GM19455 (cell line): ENCODE results near the gene KLRF2.
"Not testable (repeated sequence)": the region's sequence is repeated elsewhere in the genome, so short reads cannot be mapped to it uniquely, and the experiment has no call there.

Experiments used
- ATAC-seq: cut with Tn5 transposase; IDR thresholded peaks from one replicate; pipeline ENCODE4 v1.9.1; 2021; ENCODE audit not compliant: unreplicated experiment

KLRF2 gene

GRCh38 chr12:9881246-9881645 is at the start of gene KLRF2:
Gene KLRF2 (plus strand): TSS chr12:9881489. CDS start chr12:9881596, 107 bp downstream.
- no peak for ATAC-seq

GRCh38 chr12:9831720-9832119 is 49.6 kb upstream of the KLRF2 start:
- ATAC-seq: no peak

- no peak for ATAC-seq
These were observed 37.9 kb upstream of the KLRF2 start for GRCh38 chr12:9843407-9843806.

DNA sequence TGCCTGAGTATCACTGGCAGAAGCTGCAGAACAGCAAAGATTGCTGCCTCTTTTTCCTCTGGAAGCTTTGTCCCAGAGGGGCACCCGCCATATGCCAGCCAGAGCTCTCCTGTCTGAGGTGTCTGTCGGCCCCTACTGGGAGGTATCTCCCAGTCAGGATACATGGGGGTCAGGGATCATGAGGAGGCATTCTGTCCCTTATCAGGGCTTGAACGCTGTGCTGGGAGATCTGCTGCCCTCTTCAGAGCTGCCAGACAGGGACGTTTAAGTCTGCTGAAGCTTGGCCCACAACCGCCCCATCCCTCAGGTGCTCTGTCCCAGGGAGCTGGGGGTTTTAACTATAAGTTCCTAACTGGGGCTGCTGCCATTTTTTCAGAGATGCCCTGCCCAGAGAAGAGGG is 32.4 kb upstream of the KLRF2 start:
- no peak for ATAC-seq

DNA sequence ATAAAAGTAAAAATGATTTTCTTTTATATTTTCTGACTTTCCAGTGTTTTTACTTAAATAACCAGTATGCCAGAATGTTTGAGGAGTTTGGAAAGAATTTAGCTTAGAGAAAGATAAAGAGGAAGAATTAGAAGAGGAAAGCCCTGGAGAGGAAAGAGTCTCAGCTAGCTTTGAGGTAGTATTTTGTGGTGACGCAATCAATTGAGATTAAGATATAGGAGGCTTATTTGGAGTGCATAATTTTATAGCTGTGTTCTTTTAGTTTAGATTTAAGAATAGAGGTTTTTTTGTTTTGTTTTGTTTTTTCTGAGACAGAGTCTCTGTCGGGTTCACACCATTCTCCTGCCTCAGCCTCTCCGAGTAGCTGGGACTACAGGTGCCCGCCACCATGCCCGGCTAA is 30.2 kb upstream of the KLRF2 start:
- no peak for ATAC-seq

GRCh38 chr12:9851927-9852326 is 29.4 kb upstream of the KLRF2 start:
- no peak for ATAC-seq

GRCh38 chr12:9856151-9856550 is 25.1 kb upstream of the KLRF2 start:
- no peak for ATAC-seq

DNA sequence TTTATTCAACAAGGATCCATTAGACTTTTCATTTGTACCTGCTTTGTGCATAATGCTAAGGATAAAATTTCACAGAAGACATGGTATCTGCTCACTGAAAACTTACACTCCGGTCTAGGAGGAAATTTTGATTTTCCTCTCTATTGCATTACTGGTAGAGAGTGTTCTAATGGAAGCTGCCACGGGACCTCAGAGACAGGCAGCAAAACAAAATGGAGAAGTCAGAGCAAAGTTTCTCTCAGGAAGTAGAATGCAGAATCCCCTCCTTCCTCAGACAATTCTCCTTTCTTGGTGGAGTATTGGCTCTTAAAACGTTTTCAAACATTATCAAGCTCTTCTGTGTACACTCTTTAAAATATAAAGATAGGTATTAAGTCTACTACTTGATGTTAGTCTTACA is 24.4 kb upstream of the KLRF2 start:
- ATAC-seq: no peak

DNA sequence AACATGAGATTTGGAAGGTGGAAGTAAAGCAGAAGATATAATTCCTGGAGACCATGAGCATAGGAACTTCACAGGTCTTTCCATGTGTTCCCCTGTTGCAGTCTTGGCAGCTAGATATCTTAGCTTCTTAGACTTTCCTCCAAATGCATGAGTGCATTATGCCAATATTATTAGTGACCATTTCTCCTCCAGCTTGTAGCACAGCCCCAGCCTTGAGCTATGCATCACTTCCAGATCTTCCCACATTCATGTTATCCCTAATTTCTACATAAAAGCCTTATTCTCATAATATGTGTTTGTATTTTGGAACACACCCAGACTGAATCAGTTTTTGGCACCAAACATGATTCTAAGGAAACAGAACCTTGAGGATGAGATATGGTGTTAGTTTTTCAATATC is 23.2 kb upstream of the KLRF2 start:
- ATAC-seq: no peak

- ATAC-seq: no peak
These were observed 16.2 kb upstream of the KLRF2 start for GRCh38 chr12:9864913-9865675.

DNA sequence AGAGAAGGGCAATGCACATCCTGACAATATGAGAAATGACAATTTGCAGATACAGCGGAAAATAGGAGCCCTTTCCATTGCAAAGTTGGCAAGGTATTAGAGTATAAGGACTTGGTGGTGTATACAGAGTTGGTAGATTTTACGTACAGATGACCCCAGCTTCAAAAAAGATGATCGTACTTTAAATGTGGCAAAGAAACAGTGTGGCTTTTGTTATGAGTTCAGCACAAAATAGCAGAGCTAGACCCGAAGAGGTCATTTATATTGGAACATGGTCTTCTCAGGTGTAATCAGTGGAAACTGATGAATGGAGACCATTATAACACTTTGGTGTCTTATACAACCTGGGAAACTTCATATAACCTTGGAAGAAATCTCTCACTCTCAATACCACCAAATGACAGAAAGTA is 14.4 kb upstream of the KLRF2 start:
- ATAC-seq: no peak

DNA sequence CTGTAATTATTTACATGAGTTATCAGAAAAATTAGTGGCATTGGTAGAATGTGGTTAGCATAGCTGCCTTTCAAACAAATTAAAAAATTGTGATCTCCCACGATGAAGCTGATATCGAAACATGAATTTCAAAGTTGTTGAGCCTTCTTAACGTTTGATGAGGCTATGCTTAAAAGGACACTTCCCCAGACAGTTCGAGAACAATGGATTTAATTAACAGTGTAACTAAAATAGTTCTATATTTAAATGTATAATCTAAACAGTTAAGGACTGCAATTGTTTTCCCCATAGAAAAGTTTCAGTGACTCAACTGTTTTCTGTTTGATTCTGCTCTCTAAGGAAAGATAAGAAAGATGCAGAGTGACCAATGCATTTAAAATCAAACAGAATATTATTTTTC is 13.8 kb upstream of the KLRF2 start:
- ATAC-seq: no peak

DNA sequence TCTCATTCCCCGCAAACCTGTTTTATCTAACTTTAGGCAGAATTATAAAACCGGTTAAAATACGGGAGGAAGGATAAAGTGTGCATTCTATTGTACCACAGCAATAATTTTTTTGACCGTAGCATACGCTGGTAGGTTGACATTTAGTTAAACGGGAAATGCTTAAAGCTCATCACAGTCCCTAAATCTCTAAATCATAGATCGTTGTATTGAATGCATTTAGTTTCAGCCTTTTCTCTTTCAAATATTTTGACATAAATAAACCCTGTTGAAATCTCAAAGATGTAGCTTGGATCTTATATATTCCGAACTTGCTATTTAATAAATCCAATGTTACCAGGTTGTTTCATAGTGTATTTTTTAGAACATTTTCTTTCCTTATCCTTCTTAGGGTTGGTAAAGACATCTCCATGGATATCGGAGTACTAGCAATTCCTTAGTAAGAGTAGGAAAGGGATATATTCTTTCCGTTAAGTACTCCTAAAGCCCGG is 12.9 kb upstream of the KLRF2 start:
- ATAC-seq: no peak

DNA sequence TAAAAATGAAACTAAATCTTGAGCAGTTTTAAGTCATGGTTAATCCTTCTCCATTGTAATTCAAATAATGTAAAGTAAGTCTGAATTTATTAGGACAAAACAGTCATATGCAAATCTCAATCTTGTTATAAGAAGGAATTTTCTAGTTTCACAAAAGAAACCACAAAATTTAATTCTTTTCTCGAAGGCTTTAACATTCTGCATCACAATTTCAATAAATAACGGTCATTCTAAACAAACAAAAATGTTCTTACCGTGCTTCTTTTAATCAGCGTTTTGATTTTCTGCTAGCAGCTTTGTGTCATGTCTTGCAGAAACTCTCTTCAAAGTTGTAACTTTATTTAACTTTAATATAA is 12.4 kb upstream of the KLRF2 start:
- no peak for ATAC-seq

GRCh38 chr12:9869307-9870161 is 11.8 kb upstream of the KLRF2 start, which contains the start of gene CLEC2B:
Gene CLEC2B (minus strand): TSS chr12:9869354.
- no peak for ATAC-seq

- ATAC-seq: no peak
These were observed 10.9 kb upstream of the KLRF2 start for GRCh38 chr12:9870286-9870866.

- no peak for ATAC-seq
These were observed 9.1 kb upstream of the KLRF2 start for GRCh38 chr12:9872162-9872561.

DNA sequence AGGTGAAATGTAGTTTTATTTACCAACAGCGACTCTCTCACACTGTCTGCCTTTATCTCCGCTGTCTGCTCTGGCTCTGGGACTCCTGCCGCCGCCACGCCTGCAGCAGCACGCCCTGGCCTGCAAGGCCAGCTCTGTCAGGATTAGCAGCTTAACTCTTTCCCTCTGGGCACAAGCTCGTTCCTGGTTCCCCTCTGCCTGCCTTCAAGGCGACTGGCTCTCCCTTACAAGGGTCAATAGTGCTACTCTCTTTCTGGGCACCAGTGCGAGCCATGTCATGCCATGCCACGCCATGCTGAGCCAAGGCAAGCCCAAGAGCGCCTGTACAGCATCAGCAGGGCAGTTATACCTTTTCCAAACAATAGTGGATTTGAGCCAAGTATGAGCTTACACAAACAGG is 8.5 kb upstream of the KLRF2 start:
- no peak for ATAC-seq

DNA sequence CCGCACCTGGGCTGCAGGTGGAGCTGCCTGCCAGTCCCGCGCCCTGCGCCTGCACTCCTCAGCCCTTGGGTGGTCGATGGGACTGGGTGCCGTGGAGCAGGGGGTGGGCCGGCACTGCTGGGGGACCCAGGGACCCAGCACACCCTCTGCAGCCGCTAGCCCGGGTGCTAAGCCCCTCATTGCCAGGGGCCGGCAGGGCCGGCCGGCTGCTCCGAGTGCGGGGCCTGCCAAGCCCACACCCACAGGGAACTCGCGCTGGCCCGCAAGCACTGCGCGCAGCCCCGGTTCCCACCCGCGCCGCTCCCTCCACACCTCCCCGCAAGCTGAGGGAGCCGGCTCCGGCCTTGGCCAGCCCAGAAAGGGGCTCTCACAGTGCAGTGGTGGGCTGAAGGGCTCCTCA is 5.2 kb upstream of the KLRF2 start:
- not testable (repeated sequence) for ATAC-seq

DNA sequence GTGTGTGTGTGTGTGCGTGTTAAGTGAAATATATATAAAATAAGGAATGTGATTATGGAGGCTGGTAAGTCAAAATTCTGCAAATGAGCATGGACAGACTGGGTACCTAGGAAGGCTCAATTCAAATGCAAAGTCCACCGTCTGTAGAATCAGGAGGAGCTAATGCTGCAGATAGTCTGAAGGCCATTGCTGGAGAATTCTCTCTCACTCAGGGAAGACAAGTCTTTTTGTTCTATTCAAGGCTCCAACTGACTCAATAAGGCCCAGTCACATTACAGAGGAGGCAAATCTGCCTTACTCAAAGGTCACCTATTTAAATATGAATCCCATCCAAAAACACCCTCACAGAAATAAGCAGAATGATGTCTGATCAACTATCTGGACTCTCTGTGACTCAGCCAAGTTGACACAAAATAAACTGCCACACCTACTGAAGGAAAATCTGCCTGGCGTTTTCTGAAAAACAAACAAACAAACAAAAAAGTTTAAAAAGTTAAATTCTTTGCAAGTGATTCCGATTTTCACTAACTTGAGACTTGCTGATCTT is 684 bp upstream of the KLRF2 start:
- no peak for ATAC-seq

DNA sequence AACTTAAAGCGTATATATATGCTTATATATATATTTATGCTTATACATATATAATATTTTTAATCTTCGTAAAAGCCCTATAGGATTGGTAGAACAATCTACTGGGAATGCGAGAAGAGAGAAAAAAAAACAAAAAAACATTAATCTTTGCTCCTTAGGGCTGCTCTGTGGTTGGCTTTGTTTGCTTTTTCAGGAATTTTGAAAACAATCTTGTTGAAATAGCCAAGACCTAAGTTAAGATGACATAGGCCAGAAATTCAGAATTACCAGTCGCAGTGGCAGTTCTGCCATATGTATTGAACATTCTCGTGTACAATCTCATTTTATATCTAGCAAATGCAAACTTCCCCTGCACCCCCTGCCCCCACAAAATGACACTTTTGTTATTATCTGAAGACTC is 699 bp downstream of the KLRF2 start:
- ATAC-seq: no peak

GRCh38 chr12:9883175-9883574 is 1.9 kb downstream of the KLRF2 start:
- ATAC-seq: no peak
